Erythroblast (primary cell): ENCODE results near the gene NLRP11.

Source experiments
- DNase-seq, 2 experiments: peaks; one replicate each; lab custom pipeline; 2025; lab: John Stamatoyannopoulos, UW
- GATA1 ChIP-seq: IDR thresholded peaks from 2 replicates; pipeline ENCODE4 v1.6.1; 2011; ENCODE audit warnings: low read depth, mild to moderate bottlenecking, control low read depth, low read length, moderate library complexity
- POLR2A ChIP-seq: IDR thresholded peaks from 2 replicates; pipeline ENCODE4 v1.6.1; 2011; ENCODE audit warnings: mild to moderate bottlenecking, low read length

NLRP11 gene

GRCh38 chr19:55831846-55832245, at the start of gene NLRP11:
Gene NLRP11 (minus strand): TSS chr19:55831999. CDS start chr19:55818174, 13,825 bp downstream.
- TF ChIP-seq GATA1, result no peak
- TF ChIP-seq POLR2A, result no peak
- DNase-seq, result no peak

GRCh38 chr19:55877211-55877610, 45.4 kb upstream of the NLRP11 start:
- DNase-seq, result no peak

DNA sequence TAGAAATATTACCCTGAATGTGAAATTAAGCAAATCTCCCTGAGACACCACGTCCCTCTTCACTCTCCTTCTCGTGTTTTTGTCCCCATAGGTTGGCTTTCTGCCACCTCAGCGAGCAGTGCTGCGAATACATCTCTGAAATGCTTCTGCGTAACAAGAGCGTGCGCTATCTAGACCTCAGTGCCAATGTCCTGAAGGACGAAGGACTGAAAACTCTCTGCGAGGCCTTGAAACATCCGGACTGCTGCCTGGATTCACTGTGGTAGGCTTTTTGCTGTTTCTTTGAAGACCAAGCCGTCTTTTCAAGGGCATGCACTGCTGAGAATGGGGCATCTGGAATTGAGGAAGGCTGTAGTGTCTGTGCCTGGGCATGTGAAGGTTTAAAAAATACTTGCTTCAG, 38.9 kb upstream of the NLRP11 start:
- DNase-seq, result no peak
- TF ChIP-seq POLR2A (no peak), GATA1 (no peak)

More at GRCh38 chr19:55877211-55877610, 45.4 kb upstream of the NLRP11 start:
- no peak for TF ChIP-seq POLR2A
- TF ChIP-seq GATA1, result no peak

DNA sequence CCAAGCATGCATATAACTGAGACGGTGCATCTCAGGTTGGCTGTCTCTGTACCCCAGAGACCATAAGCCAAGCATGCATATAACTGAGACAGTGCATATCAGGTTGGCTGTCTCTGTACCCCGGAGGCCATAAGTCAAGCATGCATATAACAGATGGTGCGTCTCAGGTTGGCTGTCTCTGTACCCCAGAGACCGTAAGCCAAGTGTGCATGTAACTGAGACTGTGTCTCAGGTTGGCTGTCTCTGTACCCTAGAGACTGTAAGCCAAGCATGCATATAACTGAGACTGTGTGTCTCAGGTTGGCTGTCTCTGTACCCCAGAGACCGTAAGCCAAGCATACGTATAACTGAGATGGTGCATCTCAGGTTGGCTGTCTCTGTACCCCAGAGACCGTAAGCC, 35.3 kb upstream of the NLRP11 start:
- TF ChIP-seq GATA1, result no peak
- TF ChIP-seq POLR2A, result no peak
- DNase-seq, result no peak

- no peak for DNase-seq
- TF ChIP-seq GATA1, result no peak
- TF ChIP-seq POLR2A, result no peak
Observed at GRCh38 chr19:55866521-55866920, 34.7 kb upstream of the NLRP11 start.

- TF ChIP-seq GATA1, result no peak
- no peak for TF ChIP-seq POLR2A
- no peak for DNase-seq
Observed at GRCh38 chr19:55858969-55859368, 27.2 kb upstream of the NLRP11 start.

- no peak for DNase-seq
- no peak for TF ChIP-seq POLR2A
- TF ChIP-seq GATA1, result no peak
Observed at GRCh38 chr19:55858401-55858800, 26.6 kb upstream of the NLRP11 start.

- TF ChIP-seq POLR2A, result no peak
- TF ChIP-seq GATA1, result no peak
- DNase-seq, result no peak
Observed at GRCh38 chr19:55857974-55858373, 26.2 kb upstream of the NLRP11 start.

DNA sequence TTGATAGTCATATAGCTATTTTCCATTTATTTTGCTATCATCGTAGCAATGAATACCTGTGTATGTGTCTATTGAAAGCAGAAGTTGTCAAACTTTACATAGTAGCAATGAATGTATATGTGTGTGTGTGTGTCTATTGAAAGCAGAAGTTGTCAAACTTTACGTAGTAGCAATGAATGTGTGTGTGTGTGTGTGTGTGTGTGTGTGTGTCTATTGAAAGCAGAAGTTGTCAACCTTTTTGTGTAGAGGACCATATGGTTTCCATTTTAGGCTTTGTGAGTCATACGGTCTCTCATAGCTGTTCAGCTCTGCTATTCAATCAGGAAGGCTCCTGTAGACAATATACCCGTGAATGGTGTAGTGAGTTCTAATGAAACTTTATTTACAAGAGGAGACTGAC, 25.4 kb upstream of the NLRP11 start:
- TF ChIP-seq GATA1, result no peak
- no peak for TF ChIP-seq POLR2A
- no peak for DNase-seq

DNA sequence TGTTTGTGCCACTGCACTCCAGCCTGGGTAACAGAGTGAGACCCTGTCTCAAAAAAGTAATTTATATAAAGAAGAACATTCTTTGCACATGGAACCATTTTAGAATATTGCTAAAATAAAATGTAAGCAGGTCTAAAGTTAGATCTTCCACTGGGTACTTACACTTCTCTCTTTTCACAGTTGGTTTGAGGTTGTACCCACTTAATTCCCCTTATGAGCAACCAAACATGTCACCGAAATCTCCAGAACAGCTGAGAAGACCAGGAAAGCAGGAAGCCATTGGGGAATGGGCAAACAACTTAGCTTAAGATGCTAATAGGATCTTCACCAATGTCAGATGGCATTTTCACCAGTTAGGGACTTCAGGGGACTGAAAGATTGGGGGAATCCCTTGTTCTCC, 23.4 kb upstream of the NLRP11 start:
- DNase-seq, result no peak
- TF ChIP-seq GATA1, result no peak
- TF ChIP-seq POLR2A, result no peak

- DNase-seq, result no peak
- TF ChIP-seq POLR2A (no peak), GATA1 (no peak)
Observed at GRCh38 chr19:55838906-55839305, 7.1 kb upstream of the NLRP11 start.

DNA sequence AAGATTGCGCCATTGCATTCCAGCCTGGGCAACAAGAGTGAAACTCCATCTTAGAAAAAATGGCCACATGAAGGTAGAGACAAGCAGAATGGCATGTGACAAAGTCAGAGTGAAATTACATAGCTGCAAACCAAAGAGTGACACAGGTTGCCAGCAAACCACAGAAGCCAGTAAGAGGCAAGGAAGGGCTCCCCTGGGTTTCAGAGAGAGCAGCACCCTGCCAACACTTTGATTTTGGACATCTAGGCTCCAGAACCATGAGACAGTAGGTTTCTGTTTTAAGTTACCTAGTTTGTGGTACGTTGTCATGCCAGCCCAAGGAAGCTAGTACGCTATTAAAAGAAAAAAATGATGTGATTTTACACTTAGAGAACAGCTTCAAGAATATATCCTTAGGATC, 6.5 kb upstream of the NLRP11 start:
- no peak for DNase-seq

DNA sequence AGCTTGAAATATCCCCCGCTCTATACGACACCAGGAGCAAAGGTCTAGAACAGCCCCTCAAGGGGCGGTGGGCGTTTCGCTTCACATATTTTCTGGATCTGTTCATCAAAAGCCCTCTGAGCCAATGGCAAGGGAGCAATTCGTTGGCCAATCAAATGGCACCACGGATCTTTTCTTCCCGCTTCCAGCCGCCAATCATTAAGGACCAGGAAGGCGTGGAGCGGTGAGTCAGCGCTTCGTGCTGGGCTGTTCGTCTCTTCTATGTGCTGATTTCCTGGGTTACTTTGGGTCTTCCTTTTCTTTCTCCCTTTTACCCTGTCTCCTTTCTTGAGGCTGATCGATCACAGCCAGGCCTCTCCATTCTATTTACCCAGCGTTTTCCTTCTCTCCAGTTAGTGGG, 4.5 kb upstream of the NLRP11 start, which contains the start of gene NLRP4:
NLRP4 (plus strand) TSS at position 201 of the 400 bp plus-strand sequence. CDS start 15,541 bp downstream, outside the sequence.
- no peak for TF ChIP-seq POLR2A
- no peak for TF ChIP-seq GATA1
- DNase-seq, result no peak

More for the DNA sequence above, 6.5 kb upstream of the NLRP11 start:
- TF ChIP-seq GATA1 (no peak), POLR2A (no peak)

- TF ChIP-seq POLR2A, result no peak
- no peak for TF ChIP-seq GATA1
- no peak for DNase-seq
Observed at GRCh38 chr19:55832676-55833075, 877 bp upstream of the NLRP11 start.

- DNase-seq, result no peak
- TF ChIP-seq POLR2A (no peak), GATA1 (no peak)
Observed at GRCh38 chr19:55830656-55831055, 1.1 kb downstream of the NLRP11 start.

GRCh38 chr19:55820037-55820436, 11.8 kb downstream of the NLRP11 start:
- TF ChIP-seq POLR2A (no peak), GATA1 (no peak)
- DNase-seq, result no peak

- TF ChIP-seq GATA1, result no peak
- TF ChIP-seq POLR2A, result no peak
- DNase-seq, result no peak
Observed at GRCh38 chr19:55813906-55814305, 17.9 kb downstream of the NLRP11 start.
